ENCODE results near the gene ITGA3.

DNA sequence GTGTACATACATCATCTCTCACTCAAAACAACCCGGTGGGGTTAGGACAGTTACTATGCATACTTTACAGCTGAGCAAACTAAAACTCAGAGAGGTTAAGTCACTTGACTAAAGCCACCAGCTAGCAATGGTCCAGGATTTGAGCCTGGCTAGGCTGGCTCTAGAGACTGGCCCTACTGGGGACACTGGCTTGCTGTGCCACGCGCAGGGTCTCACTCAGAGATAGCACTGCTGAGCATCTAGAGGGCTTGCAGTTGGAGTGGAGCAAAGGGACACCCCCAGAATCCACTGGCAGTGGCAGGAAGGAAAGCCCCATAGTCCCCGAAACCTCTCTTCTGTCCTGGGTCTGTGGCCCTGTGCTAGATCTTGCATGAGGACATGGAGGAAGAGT lies 62.9 kb downstream of the ITGA3 start:
- no peak for TF ChIP-seq EP300 (IDR thresholded peaks at IDR 0.05)
- no peak for TF ChIP-seq CTCF (IDR thresholded peaks at IDR 0.05)
- TF ChIP-seq POLR2A (IDR thresholded peaks at IDR 0.05): no peak
